Activated naive CD4-positive, alpha-beta T cell treated with anti-CD3 and anti-CD28 coated beads for 36 hours (primary cell): Measurements from ENCODE around the gene IGFN1. TPM values are rescaled to one million over a fixed set of nuclear protein-coding genes. Genes with fewer than 3 reads are reported as not detected.

Experiments
- CTCF ChIA-PET: fragments of 350-600 bp; sonication (Branson Sonifier 250); formaldehyde crosslinking; loops from one replicate; lab custom pipeline; 2021; ENCODE audit warnings: antibody characterized with exemption; lab: Charles Lee
- DNase-seq: peaks from one replicate; pipeline ENCODE4 v3.0.0-alpha.2; 2020
- H3K27ac Mint-ChIP-seq: one replicate; pipeline ENCODE4 v1.8.0; 2021; ENCODE audit warnings: mild to moderate bottlenecking, mixed read lengths
- H3K27me3 Mint-ChIP-seq: one replicate; pipeline ENCODE4 v1.8.0; 2021; ENCODE audit warnings: low read depth, mixed read lengths
- H3K36me3 Mint-ChIP-seq: one replicate; pipeline ENCODE4 v1.8.0; 2021; ENCODE audit warnings: low read depth, mixed read lengths
- H3K4me1 Mint-ChIP-seq: one replicate; pipeline ENCODE4 v1.8.0; 2021; ENCODE audit warnings: low read depth, mixed read lengths
- H3K4me3 Mint-ChIP-seq: one replicate; pipeline ENCODE4 v1.8.0; 2021; ENCODE audit warnings: mild to moderate bottlenecking, moderate library complexity, mixed read lengths
- H3K9me3 Mint-ChIP-seq: one replicate; pipeline ENCODE4 v1.8.0; 2021; ENCODE audit warnings: mixed read lengths
- intact Hi-C: fragments of 100-400 bp; cut with micrococcal nuclease; formaldehyde crosslinking; loops from one replicate; pipeline ENCODE4 v1.15.1; 2023
- total RNA-seq, 2 experiments: library from RNA; stranded (reverse); gene quantifications; one replicate each; pipeline ENCODE4 v1.2.3, GENCODE V29; 2021

The IGFN1 gene
- total RNA-seq, 2 experiments from 2014 or later = not detected

DNA sequence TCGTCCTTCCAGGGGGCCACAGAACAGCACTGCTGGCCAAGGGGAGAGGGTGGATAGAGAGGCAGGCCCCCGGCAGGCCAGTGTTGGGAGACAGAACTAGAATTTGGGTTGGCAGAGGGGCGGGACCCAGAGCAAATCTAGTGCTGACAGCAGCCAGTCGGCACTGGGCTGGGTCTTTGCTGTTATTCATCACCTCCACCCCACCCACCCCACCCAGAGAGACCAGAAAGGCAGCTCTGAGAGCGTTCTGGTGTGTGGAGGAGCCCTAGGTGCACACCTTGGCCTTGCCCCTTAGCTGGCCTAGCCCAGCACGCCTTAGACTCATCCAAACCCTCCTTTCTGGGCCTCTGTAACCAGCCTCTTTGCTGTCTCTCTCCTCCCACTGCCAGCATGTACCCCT lies 86.3 kb downstream of the IGFN1 start:
- Mint-ChIP-seq H3K4me3 (no peak overlapping the region), H3K36me3 (no peaks in the 10 kb centered on the region), H3K27ac (no peak overlapping the region), H3K27me3 (peaks cover 10% of the 10 kb centered on the region), H3K9me3 (no peaks in the 10 kb centered on the region), H3K4me1 (no peaks in the 10 kb centered on the region)
- CTCF ChIA-PET = no interaction called here
- DNase-seq = no peak
- intact Hi-C loops = no loop called here

DNA sequence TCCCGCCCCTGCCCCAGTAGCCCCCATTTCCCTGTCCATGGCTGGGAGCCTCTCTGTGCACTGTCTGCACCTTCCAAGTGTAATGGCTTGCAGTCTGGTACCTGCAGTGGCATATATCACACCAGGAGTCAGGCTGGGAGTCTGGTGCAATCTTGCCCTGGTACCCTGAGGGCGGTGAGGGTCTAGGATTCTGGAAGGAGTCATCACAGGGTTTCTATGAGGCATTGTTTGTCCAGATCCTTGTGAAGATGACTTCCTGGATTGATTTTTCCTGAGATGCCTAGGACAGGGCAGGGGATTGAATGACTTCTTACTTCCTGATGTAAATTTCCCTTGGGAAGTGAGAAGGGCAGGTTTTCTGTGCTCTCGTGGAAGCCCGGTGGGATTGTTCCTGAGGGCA lies 86.8 kb downstream of the IGFN1 start:
- intact Hi-C loops = no loop called here
- no peak overlapping the region for H3K4me3 Mint-ChIP-seq
- H3K36me3 Mint-ChIP-seq = no peaks in the 10 kb centered on the region
- CTCF ChIA-PET = no interaction called here
- no peak overlapping the region for H3K27ac Mint-ChIP-seq
- H3K9me3 Mint-ChIP-seq = no peaks in the 10 kb centered on the region
- H3K4me1 Mint-ChIP-seq = no peaks in the 10 kb centered on the region
- H3K27me3 Mint-ChIP-seq = peaks cover 13% of the 10 kb centered on the region
- DNase-seq = no peak

Other genes starting within 250 kb of the IGFN1 start
- 10 to 100 TPM; 45.5 to 46.3 TPM for gene KIF21B, start 167.1 kb upstream of the IGFN1 start, total RNA-seq
- not detected for gene CACNA1S, start 78.4 kb upstream of the IGFN1 start, total RNA-seq
- gene ASCL5, start 63.6 kb upstream of the IGFN1 start, total RNA-seq = not detected
- 10 to 100 TPM; 19.7 to 20.5 TPM for gene TMEM9, start 36.4 kb upstream of the IGFN1 start, total RNA-seq
- gene PKP1, start 92.7 kb downstream of the IGFN1 start, total RNA-seq = not detected
- not detected for gene TNNT2, start 186.9 kb downstream of the IGFN1 start, total RNA-seq
- gene LAD1, start 208.5 kb downstream of the IGFN1 start, total RNA-seq = not detected
- not detected for gene TNNI1, start 230.9 kb downstream of the IGFN1 start, total RNA-seq